ENCODE measurements around the gene GALNT4.

GALNT4 gene

DNA sequence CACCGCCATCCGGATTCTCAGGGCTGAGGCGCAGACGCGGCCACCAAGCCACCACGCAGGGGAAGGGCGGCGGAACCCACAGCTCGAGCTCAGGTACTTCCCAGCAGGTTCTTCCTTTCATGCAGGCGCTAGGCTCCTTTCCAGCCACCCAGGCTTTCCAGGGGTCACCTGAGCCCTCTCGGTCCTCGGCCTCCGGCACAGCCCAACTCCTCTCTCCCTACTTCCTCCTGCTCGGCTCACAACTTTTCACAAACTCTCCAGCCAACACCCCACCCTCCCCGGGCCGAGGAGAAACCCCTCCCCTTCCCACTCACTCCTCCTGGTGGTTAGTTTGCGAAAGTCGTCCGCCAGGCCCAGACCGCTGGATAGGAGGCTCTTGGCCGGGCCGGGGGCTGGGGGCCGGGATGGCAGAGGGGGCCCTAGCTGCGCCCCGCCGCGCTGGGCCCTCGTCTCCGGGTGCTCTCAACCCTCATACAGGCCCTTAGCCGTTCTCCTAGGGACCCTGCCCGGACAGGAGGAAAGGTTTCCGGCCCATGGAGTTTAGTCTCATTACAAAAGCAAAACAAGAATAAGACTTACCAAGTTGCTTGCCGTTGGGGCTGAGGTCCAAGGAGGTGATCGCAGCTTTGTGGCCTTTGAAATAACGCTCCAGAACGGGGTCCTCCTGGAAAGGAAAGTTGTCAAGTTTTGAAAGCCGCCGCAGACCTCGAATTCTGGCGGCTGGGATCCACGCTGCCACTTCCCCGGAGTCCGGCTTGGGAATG lies at the start of gene GALNT4:
GALNT4 (minus strand) TSS at position 256 of the 764 bp plus-strand sequence; CDS start at position 9, 247 bp downstream.
- DNase-seq, result peak; percentile 98

DNA sequence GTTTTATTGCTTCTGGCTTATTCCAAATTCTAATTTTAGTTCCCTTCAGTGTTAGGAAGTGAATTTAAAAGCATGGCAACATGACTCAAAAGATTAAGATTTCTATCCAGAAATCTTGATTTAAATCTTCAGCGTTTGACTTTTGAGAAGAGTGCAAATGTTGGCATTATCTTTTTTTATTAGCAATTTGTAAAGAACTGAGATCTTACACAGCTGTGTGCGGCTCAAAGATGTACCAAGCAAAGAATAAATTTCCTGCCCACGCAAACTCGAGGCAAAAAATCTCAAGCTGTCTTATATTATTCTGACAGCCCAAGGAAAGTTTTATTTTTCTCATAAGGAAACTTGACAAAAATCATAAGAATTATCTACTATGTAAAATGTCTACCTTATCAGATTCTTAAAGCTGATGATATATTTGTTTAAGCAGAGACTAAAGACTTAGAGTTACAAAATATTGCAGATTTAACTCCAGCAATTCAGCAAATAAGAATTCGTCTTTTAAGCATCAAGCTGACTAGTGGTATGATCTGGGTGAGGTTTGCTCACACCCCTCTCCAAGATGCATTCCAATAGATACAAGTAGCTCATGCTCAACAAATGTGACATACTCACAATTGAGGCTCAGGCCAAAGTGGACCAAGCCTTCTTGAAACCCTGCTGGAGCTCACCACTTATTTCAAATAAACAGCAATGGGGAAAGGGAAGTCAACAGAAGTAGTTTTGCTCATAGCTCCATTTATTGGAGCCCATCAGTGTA lies 48.6 kb upstream of the GALNT4 start:
- DNase-seq, result no peak

DNA sequence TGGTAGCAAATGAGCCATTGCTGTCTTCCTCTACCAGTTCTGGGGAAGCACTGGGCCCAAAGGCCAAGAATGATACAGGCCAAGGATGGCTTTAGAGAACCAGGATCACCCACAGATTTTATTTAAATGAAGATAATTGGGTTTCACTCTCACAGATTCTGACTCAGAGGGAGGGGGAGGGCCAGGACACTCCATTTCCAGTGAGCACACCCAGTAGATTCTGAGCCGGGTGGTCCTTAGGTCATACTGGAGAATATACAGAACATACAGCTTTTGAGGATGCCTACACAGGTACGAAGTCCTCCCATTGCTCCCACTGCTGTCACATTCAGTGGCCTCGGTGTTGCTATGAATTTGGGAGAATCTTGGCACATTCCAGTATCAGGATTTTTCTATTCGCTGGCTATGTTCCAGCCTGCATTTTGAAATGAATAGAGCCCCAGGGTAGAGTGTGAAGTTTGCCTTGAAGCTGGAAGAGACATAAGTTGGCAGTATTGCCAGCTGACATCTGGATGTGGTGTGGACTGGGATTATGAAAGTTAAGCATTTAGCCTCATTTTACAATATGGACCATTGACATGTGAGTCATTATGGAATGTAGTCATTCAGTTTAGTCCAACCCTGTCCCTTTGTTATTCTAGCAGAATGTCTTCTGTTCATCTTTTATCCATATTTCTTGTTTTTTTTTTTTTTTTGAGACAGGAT lies 47.0 kb upstream of the GALNT4 start:
- DNase-seq, result no peak

DNA sequence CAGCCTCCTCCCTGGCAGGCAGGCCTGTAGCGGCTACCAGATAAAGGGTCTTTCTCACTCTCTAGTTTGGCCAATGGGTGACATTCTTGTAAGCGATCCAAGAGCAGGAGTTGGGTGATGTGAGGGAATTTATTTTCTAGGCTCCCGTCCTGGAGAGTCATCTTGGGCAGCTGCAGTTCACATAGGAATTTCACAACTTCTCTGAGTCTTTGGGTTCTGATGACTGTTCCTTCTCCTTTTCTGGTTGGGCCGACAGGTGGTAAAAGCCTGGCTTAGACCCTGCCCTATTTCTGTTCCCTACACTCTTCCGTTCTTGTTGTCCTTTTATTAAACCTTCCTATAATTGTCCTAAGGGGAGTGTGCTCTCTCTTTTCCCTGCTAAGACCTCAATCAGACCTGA lies 43.9 kb upstream of the GALNT4 start:
- no peak for DNase-seq

DNA sequence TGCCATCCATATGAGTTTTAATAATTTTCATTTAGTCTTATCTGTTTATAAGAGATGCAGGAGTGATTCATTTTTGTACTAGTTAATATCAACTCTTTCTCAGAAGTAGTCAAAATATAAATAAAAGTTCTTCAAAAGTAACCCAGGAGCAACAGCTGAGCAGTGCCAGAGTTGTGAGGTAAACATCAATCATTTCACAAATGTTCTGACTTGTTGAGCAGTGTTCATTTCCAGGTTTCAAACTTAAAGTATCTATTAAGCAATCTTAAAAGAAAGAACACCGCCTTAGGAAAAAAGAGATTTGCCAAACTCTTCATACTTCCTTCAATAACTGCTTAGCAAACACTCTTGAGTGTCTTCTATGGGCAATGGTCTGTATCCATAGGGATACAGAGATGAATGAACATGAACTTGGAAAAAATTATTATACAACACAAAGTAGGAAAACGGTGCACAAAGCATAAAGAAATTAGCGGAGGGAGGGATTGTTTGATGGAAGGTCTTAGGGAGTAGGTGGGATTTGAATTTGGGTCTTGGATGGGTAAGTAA lies 43.2 kb upstream of the GALNT4 start:
- no peak for DNase-seq

DNA sequence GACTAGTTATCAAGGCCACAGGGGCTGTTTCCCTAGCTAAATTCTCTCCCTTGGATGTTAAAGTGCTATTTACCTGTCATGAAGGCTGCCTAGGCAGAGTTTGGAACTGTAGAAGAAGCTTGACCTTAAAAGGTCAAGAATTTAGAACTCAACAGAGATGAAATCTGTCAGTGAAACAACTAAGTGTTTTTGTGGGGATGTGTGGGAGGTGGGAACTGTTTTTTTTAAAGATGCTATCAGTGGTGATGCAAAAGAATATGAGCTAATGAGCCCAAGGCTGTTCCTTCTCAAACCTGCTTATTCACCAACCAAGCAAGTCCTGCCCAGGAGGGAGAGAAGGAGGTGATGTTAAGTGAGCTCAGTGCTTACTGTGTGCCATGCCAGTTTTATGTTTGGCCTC lies 42.0 kb upstream of the GALNT4 start:
- DNase-seq, result peak; percentile 93

DNA sequence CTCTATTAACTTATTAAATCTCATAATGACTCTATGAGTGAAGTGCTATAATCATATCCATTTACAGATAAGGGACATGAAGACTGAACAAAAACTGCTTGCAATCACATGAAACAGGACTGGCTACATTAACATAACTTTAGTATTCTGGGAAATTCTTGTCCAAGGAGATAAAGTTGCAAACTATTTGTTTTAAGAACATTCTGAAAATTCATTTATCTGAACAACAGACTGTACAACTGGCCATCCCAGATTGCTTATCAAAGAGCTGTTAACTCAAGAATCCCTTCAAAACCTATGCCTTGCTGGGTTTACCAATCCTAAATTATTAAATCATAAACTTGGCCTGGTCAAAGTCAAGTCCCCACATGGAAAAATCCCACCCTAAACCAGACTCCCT lies 40.4 kb upstream of the GALNT4 start:
- no peak for DNase-seq

DNA sequence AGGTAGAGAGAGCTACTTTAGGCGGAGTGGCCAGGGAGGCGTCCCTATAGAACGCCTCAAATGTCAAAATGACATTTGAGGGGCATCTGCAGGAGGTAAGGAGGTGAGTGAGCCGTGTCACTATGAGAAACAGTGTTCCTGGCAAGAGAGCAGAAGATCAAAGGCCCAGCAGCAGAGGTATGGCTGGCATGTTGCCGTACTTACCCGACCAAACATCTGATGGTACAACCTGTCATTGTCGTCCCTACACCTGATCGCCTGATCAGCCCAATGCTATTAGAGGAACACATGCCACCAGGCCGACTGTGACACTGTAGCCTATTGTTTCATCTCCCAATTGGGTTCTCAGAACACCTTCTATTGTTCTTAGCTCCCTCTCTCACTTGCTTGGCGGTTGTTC lies 35.2 kb upstream of the GALNT4 start:
- DNase-seq, result peak; percentile 70

DNA sequence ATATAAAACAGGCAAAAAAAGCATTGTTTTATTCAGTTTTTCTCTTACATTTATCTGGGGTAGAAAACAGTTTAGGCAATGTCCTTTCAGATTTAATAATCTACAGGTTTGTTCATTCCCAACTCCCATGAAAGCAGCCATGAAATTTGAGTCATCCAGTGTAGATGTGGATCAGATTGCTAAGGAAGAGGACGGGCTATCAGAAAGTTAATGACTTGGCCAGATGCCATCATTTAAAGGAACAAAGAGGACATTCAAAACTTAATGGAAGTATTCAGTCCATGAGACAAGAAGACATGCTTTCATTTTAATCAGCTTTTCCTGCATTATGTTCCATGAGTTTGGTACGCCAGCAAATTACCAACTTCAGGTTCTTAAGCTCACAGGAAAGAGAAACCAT lies 32.4 kb upstream of the GALNT4 start:
- DNase-seq, result no peak

DNA sequence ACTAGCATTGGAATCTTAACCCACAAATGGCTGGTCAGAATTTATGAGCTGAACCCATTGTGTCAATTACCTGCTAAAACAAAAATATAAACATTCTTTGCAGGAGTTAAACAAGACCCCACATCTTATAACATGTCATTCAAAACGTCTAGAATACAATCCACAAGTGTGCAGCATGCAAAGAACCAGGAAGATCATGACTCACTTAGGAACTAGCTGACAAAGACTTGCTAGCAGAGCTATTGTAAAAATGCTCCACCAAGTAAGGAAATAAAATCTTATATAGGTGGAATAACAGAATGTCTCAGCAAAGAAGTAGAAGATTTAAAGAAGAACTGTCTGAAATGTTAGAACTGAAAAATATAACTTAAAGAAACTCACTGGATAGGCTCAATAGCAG lies 27.8 kb upstream of the GALNT4 start:
- DNase-seq, result peak; percentile 17

DNA sequence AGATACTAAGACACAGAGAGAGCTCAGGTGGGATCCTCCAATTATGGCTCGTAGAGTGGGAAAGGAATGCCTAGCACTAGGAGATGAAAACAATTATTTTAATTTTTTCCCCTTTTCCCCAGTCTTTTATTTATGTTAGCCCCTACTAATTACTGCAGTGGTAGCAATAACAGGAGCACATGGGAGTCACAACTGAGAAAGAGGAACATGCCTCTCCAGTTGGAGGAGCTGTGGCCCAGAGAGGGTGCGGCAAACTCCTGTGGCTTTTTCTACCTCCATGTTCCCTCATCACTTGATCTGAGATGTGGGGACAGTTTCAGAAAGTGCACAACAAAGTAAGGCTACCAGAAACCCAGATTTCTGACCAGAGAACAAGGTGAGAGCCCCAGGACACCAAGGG lies 27.2 kb upstream of the GALNT4 start:
- DNase-seq, result peak; percentile 27

DNA sequence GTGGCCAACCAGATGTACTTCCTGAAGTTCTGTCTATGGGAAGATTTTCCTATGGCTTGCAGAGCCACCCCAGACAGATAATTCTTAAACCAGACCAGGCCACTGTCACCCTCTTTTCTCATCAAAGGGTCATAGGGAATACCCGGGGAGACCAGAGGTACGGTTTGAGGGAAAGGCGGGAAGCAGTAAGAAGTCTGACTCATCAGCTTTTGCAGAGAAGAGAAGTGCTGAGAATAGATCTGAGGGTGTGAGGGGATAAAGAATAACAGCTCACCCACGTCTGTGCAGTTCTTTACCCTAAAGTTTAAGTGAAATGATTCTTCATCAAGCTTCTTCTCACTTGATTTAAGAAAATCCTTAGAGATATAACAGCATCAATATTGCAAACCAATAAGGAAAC lies 22.5 kb upstream of the GALNT4 start:
- DNase-seq, result peak; percentile 53

DNA sequence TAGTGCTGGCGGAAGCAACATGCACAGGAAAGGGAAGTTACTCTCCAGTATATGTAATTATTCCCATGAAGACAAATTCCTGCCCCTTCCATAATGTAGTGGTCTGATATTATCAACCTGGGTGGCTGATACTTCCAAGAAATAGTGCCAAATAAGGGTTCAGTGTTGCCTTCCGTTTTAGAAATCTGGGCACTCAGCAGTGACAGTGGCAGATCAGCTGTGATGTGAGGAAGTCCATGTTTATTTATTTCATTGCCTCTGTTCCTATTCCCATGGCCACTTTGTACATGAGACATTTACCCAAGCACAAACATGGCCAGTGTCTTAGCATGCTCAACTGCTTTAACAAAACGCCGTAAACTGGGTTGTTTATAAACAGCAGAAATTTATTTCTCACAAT lies 21.6 kb upstream of the GALNT4 start:
- DNase-seq, result peak; percentile 22

DNA sequence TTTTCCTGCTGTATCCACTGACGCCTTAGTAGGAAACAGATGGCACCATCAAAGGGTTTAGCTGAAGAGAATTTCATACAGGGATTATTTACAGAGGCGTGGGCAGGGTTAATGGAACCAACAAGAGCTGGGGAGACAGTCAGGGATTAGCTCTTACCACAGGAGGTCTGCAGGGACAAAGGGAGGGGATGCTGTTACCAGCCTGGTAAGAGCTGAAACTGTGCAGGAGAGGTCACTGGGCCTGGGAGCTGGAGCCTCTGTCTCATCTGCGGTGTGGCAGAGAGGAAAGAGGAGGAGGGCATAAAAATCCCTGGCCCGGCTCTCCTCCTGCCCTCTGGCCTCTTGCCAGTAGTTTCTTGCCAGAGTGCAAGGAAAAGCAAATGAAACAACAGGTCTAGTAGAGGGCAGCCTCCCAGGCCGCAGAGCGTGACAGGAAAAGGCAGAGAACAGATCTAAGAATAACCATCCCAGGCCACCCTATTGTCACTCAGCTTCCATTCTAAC lies 20.1 kb upstream of the GALNT4 start:
- peak; percentile 69 for DNase-seq

DNA sequence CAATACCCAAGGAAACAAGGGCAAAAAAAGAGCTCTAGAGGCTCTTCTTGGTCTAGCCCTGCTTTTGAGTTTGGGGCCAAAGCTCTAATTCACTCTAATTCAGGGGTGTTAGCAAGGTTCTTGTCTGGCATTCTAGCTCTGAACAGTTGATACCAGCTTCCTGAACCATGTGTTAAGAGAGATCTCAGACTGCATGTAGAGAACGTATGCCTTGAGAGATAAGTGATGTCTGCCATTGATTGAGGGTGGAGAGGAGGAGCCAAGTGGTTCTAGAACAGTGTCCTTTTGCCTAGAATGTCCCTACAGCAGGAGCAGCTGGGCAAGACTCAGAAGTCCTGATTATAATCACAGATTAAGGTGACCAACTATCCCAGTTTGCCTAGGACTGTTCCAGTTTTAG lies 19.4 kb upstream of the GALNT4 start:
- DNase-seq, result peak; percentile 20

DNA sequence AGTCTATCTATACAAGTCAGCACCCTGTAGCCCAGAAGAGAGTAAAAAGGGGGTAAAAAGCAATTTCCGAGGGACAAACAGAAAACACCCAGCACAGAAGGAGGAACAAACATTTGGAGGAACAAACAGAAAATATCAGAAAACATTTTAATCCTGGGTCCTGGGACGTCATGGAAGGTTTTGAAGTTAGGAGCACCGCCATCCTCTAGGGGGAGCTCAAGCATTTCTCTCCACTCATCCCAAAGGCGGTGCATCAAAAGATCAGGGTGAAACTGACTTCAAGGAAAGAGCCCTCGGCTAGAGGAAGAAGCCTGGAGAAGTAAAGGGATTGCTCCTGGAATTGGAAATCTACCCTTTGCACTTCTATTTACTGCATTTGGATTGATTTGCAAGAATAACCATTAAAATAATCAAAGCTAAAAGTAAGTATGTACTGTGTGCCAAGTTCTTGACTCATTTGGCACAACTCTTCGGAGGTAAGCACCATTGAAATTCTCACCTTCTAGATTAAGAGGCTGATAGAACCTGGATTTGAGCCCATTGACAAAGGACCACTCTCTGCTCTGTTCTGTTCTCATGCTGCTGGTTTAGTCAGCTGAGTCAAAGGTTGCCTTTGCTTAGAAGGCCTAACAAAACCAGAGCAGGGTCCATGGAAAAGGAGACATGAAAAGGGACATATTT lies 18.5 kb upstream of the GALNT4 start:
- peak; percentile 90 for DNase-seq

DNA sequence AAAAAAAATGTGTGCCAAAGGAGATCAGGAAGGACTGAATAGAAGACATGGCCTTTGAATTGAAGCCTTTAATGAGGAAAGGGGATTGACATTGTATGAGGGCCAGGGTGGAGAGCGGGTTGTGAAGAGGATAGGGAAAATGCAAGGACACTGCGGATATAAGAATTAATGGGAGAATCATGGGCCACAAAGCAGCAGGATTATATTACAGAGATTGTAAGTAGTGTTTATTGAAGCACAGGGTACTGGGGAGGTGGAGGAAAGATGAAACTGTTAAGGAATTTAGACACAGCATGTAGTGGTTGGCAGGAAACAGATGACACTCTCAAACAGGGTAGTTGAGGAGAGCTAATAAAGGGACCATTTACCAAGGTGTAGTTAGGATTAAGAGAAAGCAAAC lies 17.6 kb upstream of the GALNT4 start:
- DNase-seq, result peak; percentile 22

DNA sequence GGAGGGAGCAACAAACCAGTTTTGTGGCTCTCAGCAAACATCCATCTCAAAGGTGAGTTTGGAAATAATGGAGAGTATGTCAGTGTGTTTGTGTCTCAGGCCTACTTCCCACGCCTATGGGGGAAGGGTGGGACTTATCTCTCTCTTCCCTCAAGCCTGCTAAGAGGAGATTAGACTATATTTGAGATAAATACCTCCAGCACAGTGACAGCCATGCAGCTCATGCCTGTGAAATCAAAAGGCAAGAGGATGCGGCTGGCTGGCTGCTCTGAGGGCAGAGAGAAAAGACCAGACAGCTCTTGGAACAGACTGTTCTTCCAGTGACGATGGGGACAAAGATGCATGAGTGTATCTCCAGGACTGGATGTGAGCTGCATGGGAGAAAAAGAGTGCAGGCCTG lies 16.0 kb upstream of the GALNT4 start:
- DNase-seq, result peak; percentile 54

DNA sequence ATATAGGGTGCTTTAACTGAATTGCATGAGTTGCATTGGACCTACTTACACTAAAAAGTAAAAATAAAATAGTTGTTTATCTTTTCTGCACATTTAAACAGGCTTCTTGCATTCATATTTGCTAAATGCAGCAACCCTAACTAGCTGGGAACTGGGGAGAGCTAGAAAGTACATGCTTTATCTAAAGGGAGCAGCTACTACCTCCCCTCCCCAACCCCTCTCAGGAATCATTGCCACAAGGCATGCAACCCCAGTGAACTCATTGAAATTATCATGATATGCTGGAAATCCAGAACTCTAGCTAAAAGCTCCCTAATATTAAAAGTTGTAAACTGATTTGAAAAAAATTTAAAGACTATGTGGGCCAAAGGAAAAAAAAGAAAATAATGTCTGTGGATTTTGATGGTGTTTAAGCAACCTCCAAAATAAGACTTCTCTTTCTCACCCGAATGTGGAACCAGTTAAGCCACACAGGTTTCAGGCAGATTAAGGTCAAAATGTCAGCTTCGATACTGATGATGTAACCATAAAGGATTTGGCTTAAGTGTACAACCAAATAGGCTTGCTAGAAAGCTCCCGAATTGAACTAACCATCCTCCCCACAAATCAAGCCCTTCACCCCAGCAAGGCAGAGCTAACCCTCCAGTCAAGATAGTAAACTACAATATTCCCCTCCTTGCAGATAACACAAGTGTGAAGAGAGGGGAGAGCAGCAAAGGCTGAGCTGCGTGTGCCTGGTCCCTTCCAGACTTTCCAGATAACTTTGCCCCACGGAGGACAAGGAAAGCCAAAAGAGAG lies 15.0 kb upstream of the GALNT4 start:
- DNase-seq, result peak; percentile 49

DNA sequence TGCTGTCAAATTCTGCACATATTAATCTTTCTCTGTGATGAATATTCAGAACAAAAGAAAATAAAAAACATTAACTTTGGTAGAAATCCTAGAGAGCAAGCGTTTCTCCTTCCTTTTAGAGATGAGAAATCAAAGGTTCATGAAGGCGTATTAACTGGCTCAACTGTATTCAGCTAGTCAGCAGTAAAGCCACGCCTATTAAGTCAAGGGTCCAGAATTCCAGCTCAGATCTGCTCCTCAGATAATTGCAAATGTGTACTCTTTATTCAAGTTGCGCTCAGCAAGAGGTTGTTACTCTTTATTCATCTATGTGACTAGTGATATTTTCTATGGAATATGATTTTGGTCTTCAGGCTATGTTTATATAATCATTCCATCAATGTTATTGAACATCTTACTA lies 14.3 kb upstream of the GALNT4 start:
- DNase-seq, result peak; percentile 7

DNA sequence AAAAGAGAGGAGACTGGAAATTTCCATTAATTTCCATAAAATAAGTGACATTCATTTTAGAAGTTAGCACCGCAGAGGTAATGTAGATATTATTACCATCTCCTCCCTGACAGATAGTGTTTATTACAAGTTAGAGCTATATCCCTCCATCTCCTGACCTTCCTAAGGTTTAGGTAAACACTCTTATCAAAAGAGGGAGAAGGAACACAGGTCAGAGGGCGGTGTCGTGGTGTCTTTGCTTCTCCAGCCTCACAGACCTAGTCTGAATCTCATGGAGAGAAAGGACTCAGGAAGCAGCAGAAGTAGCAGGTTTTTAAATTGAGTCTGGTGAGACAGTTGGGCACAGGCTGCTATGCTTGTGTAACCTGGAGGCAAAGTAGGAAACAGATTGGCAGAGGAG lies 12.8 kb upstream of the GALNT4 start:
- DNase-seq, result peak; percentile 42

DNA sequence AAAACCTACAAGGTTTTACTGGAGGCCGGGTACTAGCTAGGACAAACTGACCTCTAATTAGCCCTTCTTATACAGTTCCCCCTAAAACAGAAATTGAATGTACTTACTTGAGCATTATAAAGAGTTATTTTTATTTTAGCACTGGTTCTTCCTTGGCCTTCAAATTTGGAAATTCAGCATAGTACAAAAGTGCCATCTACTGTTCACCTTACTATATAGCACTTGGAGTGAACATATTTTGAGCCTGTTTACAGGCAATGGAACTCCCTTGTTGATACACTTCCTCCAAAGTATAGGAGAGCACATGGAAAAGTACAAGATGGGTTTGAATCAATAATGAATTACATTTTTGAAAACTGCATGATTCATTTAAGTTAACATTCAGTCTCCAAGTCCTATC lies 5.1 kb upstream of the GALNT4 start:
- DNase-seq, result no peak
